Fibroblast of skin of scalp (primary cell): Measurements from ENCODE around the gene OPRD1. TPM values are rescaled to one million over a fixed set of nuclear protein-coding genes. Genes with fewer than 3 reads are reported as not detected.
"Not testable (repeated sequence)": the region's sequence is repeated elsewhere in the genome, so short reads cannot be mapped to it uniquely, and the experiment has no call there.

Source experiments
- DNase-seq: peaks from one replicate; pipeline ENCODE4 v3.0.0-alpha.2; 2013
- polyA plus RNA-seq, 2 experiments: library from polyadenylated mRNA; unstranded; fragments of 120-200 nt; gene quantifications; one replicate each; pipeline ENCODE4 v1.2.1, GENCODE V29; 2013; ENCODE audit not compliant: insufficient read length in 2 of 2

OPRD1 gene
- 0.04 TPM for polyA plus RNA-seq (2013, experiment 1 of 2; ENCODE audit: insufficient read length)
- polyA plus RNA-seq (2013, experiment 2 of 2; ENCODE audit: insufficient read length) = not detected

DNA sequence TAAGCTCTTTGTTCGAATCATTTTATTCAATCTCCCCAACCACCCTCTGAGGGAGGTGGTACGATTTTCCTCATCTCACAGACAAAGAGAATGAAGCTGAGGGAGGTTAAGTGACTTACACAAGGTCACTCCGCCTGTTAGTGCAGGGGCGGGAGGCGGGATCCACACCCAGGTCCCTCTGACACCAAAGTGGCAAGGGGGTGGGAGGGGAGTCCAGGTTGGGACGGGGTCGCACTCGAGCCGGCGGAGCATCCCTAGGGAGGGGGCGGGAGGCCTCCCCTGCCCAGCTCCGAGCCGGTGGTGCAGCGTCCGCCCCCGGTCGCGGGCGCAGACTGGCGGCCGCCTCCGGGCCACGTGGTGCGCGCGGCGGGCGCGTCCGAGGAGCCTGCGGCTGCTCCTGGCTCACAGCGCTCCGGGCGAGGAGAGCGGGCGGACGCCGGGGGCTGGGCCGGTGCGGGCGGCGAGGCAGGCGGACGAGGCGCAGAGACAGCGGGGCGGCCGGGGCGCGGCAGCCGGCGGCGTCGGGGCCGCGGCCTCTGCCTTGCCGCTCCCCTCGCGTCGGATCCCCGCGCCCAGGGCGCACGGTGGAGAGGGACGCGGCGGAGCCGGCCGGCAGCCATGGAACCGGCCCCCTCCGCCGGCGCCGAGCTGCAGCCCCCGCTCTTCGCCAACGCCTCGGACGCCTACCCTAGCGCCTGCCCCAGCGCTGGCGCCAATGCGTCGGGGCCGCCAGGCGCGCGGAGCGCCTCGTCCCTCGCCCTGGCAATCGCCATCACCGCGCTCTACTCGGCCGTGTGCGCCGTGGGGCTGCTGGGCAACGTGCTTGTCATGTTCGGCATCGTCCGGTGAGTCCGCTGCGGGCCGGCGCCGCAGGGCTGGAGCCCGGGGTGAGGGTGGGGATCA is at the start of gene OPRD1:
OPRD1 (plus strand) TSS at position 405 of the 903 bp plus-strand sequence; CDS start at position 619, 214 bp downstream.
- no peak for DNase-seq

DNA sequence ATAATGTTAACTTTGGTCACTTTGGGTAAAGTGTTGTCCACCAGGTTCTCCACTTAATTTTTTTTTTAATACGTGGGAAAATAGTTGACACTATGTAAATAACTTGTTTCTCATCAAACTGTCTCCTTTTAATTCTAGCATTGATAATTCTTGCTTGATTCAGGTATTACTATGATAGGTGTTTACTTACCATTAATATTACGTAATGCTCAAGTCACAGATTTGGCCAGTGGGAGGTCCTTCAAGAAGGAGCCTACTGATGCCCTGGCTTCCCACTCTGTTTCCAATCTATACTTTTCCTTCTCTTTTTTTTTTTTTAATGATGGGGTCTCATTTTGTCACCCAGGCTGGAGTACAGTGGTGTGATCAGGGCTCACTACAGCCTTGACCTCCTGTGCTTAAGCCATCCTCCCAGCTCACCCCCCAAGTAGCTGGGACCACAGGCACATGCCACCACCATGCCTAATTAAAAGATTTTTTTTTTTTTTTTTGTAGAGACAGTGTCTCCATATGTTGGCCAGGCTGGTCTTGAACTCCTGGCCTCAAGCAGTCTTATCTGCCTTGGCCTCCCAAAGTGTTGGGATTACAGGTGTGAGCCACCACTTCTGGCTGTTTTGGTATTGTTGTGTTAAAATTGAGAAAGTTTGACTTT is 45.3 kb upstream of the OPRD1 start:
- DNase-seq = no peak

DNA sequence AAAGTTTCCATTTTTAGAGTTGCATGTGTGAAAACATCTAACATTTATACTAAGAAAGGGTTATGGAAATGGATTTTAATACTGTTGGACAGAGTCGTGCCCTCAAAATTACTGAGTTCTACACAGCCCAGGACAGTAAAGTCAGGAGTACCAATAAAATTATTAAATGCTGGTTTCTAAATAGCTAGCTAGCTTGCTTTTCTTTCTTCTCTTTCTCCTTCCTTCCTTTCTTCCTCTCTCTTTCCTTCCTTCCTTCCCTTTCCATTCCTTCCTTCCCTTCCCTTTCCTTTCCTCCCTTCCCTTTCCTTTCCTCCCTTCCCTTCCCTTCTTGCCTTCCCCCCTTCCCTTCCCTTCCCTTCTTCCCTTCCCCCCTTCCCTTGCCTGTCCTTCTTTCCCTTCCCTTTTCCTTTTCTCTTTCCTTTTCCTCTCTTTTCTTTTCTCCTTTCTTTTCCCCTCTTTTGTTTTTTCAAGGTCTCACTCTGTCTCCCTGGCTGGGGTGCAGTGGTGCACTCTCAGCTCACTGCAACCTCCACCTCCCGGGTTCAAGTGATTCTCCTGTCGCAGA is 41.3 kb upstream of the OPRD1 start:
- DNase-seq = no peak

DNA sequence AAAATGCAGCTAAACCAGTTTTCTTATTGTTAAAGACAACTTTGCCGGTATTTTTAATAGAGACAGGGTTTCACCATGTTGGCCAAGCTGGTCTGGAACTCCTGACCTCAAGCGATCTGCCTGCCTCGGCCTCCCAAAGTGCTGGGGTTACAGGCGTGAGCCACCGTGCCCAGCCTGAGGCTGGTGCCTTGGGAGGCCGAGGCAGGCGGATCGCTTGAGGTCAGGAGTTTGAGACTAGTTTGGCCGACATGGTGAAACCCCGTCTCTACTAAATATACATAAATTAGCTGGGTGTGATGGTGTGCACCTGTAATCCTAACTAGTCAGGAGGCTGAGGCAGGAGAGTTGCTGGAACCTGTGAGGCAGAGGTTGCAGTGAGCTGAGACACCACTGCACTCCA is 40.0 kb upstream of the OPRD1 start:
- DNase-seq = not testable (repeated sequence)

- DNase-seq = no peak
Measured at GRCh38 chr1:28773105-28773504, 38.9 kb upstream of the OPRD1 start.

DNA sequence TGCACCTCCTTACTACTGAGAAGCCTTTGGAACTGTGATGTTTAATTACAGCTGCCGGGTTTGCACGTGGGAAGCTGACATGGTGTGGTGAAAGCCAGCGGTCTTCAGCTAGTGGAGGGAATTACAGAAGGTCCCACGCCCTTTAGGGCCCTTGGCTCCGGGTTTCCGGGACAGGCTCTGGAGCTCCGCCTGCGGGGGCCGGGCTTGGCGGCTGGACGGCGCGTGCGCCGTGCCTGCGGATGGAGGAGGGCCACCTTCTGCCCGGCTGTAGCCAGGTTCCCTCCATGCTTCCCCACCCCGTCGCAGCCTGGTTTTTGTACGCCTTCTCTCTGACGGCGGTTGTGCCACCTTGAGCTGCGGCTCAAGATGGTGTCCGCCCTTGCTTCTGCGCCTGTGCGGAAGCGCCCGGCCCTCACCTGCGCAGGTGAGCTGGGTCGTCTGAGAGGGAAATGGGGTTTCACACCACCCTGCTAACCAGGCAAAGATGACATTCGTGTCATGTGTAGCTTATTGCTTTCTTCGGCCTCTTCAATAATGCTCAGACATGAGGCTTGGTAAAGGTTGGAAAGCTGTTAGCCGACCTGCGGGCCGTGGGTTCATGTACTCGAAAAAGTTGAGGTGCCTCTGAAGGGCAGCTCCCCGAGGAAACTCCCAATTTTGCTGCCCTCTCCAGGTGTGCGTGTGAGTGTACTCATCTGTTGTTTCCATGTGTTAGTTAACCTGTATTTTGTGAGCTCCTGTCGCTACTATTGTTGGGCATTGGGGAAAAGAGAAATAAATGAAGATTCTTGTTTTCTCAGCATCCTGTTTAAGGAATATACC is 36.6 kb upstream of the OPRD1 start:
- peak; percentile 44 for DNase-seq

GRCh38 chr1:28776341-28776740 is 35.6 kb upstream of the OPRD1 start:
- DNase-seq = no peak

GRCh38 chr1:28778021-28778420 is 33.9 kb upstream of the OPRD1 start:
- no peak for DNase-seq

DNA sequence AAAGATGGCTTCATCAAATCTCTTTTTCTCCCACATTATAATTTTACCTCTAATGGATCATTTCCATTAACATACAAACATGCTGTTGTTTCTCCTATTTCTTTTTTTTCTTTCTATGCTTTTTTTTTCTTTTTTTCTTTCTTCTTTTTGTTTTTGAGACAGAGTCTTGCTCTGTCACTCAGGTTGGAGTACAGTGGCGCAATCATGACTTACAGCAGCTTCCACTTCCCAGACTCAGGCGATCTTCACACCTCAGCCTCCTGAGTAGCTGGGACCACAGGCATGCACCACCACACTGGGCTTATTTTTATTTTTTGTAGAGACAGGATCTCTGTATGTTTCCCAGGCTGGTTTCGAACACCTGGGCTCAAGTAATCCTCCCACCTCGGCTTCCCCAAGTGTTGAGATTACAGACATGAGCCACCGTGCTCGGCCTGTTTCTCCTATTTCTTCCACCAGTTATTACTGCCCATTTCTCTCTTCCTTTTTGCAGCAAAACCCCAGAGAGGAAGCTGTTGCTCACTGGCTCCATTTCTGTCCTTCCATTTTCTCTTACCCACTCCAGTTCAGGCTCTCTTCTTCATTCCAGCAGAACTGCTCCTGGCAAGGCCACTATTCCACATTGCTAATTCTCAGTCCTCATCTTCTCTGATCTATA is 32.1 kb upstream of the OPRD1 start:
- no peak for DNase-seq

DNA sequence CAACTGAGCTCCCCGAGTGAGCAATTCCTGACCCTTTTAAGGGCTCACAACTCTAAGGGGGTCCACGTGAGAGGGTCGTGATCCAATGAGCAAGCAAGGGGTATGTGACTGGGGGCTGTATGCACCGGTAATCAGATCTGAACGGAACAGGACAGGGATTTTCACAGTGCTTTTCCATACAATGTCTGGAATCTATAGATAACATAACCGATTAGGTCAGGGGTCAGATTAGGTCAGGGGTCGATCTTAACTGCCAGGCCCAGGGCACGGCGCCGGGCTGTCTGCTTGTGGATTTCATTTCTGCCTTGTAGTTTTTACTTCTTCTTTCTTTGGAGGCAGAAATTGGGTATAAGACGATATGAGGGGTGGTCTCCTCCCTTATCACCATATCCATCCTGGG is 30.7 kb upstream of the OPRD1 start:
- no peak for DNase-seq

- no peak for DNase-seq
Measured at GRCh38 chr1:28782011-28782410, 30.0 kb upstream of the OPRD1 start.

DNA sequence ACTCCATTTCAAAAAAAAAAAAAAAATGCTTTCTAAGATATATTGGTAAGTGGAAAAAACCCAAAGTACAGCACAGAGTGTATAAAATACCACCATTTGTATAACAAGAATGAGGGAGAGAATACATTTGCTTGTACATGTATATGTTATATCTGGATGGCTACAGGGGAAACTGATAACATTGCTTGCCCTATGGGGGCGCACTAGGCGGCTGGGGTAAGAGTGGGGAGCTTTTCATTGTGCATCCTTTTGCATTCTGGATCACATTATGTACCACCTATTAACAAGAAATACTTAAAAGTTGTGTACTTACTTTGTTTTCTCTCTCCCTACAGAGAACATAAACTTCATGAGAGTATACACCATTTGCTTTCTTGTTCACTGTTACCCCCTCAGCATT is 28.6 kb upstream of the OPRD1 start:
- no peak for DNase-seq

GRCh38 chr1:28789412-28789811 is 22.6 kb upstream of the OPRD1 start:
- no peak for DNase-seq

DNA sequence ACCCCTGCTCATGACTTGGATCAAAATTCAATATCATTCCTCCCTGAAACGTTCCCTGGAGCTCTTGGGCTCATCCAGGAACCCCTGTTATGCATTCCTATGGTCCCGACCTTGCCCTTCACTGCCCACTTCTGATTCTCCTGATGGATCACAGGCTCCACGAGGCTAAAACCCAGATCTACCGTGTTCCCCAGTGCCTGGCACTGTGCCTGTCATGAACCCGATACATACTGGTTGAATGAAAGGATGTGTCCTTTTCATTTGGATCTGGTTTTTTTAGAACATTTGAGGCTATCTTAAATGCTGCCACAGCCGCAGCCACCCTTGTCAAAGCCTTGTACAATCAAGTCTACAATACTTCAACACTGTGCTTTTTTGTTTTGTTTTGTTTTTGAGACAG is 22.2 kb upstream of the OPRD1 start:
- DNase-seq = no peak

DNA sequence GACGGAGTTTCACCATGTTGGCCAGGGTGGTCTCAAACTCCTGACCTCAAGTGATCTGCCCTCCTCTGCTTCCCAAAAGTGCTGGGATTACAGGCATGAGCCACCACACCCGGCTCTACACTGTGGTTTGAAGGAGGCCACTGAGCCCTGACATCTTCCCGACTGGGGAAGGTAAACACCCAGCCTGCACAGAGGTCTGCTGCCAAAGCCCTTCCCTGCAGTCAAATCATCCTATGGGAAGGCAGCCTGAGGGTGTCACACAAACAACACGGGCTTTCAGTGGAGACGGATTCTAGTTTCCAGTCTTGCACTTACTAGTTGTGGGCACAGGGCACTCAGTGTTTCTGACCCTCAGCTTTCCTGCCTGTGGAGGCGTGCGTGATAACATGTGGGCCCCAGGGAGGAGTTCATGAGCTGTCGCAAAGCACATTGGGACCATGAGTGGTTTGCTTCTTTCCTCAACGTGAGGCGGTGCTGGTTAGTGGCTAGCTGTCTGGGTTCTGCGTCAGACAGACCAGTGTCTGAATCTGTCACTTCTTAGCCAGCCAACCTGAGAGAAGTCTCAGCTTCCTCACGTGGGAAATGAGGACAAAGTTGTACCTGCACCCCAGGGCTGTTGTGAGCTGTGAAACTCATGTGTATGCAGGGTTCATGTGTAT is 21.5 kb upstream of the OPRD1 start:
- DNase-seq = no peak

- not testable (repeated sequence) for DNase-seq
Measured at GRCh38 chr1:28791929-28792328, 20.0 kb upstream of the OPRD1 start.

- DNase-seq = no peak
Measured at GRCh38 chr1:28792644-28793121, 19.3 kb upstream of the OPRD1 start.

GRCh38 chr1:28794582-28794981 is 17.4 kb upstream of the OPRD1 start:
- DNase-seq = not testable (repeated sequence)

DNA sequence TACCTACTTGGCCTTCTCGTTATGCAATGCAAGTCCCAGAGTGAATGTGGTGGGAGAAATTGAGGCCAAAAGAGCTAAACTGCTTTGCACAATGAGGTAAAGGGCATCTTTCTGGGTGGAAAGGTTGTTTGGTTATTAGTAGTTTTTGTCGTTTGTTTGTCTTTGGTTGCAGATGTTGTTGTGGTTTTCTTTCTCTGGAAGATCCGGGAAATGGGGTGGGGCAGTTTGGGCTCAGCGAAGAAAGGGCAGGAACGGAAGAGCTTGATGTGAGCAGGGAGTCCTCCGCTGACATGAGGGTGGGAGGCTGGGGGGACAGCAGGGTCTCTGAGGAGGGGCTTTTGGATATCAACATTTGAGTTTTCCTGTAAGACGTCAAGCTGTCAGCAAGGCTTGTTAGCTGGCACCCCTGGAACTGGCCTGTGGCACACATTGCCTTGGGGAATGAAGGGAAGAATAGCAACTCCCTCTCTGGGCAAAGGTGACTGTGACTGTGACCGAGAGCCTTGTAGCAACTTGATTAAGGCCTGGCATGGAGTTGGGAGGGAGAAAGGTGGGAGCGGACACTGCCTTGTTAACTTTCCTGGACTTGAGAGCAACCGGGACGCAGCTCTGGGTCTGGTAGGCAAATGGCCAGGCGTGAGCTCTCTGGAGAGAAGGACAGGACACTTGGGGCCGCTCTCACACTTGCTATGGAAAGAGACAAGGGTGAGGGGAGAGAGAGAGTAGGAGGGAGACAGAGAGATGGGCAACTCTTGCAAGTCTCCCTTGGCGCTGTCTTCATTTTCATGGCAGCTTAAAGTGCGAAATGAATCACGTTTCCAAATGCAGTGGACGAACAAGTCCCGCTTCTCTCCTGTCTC is 15.4 kb upstream of the OPRD1 start:
- DNase-seq = no peak

- DNase-seq = no peak
Measured at GRCh38 chr1:28800324-28800723, 11.6 kb upstream of the OPRD1 start.
